ENCODE data around the gene GPRIN2.
A peak's percentile ranks its signal among the peaks of the same experiment; 100 is the strongest.
"Not testable (repeated sequence)": the region's sequence is repeated elsewhere in the genome, so short reads cannot be mapped to it uniquely, and the experiment has no call there.

Gene GPRIN2

DNA sequence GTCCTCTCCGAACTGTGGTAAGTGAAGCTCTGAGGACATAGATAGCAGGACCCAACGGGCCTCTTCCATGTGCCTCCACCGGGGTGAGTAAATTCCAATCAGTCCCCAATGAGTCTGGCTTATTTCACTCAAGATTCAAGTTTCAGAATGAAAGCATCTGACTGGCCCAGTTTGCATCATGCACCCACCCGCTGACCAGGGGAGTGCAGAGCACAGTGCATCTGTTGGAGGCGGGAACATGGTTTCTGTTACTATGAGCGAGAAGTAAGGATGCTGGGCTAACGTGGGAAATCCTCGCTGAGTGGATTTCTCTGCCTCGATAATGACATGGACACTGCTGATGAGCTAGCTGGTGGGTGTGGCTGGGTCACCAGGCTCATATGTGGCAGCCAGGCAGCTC lies 10.7 kb upstream of the GPRIN2 start:
- not testable (repeated sequence) for DNase-seq (ENCODE audit: low read depth)

DNA sequence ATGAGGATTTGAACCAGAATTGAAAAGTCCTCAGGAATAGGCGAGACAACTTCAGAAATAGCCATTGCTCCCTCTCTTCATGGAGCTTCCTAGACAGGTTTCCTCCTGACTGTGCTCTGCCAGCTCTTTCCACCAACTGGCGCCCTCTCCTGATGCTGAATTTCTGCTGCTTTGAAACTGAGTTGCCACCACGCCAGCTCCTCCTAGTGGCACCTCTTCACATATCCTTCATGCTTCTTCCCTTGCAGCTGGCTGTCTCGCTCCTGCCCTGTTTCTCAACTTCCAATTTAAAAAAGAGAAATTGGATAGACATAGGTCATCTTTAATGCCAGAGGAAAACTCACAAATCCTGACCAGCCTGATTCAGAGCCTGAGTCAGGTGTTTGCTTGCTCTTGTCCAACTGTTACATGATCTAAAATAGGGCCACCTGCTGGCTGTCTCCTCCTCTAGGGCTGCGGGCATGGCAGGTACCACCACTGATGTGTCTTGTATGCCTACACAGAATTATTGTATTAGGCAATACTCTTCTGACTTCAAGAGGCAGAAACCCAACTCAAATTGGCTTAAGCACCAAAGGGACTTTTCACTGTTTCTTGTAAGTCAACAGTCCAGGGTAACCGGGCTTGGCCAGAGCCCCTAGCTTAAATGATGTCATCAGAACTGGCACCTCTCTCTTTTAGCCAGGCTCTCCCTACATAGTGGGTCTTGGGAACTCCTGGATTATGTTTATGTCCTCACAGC lies 9.3 kb upstream of the GPRIN2 start:
- peak; percentile 24 for DNase-seq (ENCODE audit: low read depth)

DNA sequence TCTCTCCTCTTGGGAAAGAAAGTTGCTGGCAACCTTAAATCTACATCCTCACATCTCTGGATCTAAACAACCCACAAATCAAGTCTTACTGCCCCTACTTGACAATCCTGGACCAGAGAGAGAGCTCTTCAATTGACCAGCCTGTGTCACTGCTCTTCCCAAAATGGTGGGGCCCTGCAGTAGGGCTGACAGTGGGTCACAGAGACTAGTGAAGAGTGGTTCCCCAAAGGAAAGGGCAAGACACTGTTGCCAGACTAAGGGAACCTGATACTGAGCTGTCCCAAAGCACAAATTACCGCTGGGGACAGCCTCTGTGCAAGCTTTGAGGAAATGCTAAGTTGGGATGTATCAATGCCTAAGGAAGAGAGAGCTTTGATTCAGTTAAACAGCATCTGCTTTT lies 4.5 kb upstream of the GPRIN2 start:
- DNase-seq (ENCODE audit: low read depth), result no peak

DNA sequence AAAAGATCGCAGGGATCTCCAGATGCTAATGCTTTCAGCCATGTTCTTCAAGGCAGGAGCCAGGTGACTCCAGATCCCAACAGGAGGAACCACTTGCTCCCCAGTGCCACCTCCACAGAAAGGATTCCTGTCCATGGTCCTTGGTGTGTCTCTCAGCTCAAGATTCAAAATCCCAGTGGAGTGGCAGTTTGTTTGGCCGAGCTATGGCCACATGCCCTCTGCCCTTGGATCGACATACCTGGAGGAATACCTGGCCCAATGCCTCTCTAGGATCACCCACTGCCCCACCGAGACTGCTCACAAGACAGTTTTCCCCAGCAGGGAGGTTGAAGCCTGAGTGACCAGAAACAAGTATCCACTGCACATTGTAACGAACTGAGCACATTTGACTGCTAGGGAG lies 3.9 kb upstream of the GPRIN2 start:
- no peak for DNase-seq (ENCODE audit: low read depth)

DNA sequence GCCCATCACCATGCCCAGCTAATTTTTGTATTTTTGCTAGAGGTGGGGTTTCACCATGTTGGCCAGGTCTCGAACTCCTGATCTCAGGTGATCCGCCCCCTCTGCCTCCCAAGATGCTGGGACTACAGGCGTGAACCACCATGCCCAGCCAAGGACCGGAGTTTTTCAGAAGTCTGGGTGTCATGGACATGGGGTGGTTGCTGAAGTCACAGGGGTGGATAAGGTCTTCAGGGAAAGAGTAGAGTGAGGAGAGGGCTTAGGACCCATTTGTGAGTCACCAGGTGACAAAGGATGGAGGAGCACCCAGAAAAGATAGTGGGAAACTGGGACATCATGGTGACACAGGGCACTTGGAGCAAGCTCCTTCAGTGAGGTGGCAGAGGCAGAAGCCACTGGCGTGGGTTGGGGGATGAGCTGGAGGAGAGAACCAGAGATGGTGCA lies 2.8 kb upstream of the GPRIN2 start:
- no peak for DNase-seq (ENCODE audit: low read depth)

DNA sequence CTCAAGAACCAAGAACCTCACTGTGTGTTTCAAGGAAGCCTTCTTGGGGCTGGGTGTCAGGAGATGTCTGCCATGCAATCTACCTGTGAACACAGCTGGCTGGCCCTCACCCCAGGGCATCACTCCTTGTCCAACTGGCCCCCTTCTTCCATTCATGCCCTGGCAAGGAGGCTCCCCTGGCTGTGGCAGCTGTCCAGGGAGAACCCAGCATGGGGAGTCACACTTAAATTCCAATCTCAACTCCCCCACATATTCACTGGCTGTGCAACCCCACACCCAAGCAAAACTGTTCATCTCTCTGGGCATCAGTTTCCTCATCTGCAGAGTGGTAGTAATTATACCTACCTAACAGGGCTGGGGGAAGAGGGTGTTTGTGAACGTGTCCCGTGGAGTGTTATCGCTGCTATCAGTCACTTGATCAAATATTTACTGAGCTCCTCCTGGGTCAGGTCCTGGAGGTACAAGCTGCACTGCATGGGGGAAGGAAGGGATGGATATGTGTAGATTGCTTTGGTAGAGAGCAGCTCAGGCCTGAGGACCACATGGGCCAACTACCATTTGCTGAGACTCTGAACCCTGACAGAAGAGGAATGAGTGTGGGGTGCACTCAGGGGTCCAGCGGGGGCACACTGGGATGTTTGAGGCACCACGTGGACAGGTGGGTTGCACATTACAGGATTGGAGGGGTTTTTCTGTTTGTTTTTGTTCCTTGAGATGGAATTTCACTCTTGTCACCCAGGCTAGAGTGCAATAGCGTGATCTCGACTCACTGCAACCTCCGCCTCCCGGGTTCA lies 2.1 kb upstream of the GPRIN2 start:
- no peak for DNase-seq (ENCODE audit: low read depth)

DNA sequence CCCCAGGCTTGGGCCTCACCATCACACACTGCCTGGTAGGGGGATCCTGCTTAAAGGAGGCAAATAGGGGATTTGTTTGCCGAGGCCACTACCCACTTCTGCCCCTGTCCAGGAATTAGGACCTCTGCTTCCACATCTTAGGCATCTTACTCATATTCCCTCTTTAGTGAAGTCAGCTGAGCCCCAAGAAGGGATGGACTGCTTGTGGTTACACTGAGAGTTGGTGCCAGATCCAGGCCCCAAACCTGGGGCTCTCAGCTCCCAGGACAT lies 1.6 kb upstream of the GPRIN2 start:
- no peak for DNase-seq (ENCODE audit: low read depth)

DNA sequence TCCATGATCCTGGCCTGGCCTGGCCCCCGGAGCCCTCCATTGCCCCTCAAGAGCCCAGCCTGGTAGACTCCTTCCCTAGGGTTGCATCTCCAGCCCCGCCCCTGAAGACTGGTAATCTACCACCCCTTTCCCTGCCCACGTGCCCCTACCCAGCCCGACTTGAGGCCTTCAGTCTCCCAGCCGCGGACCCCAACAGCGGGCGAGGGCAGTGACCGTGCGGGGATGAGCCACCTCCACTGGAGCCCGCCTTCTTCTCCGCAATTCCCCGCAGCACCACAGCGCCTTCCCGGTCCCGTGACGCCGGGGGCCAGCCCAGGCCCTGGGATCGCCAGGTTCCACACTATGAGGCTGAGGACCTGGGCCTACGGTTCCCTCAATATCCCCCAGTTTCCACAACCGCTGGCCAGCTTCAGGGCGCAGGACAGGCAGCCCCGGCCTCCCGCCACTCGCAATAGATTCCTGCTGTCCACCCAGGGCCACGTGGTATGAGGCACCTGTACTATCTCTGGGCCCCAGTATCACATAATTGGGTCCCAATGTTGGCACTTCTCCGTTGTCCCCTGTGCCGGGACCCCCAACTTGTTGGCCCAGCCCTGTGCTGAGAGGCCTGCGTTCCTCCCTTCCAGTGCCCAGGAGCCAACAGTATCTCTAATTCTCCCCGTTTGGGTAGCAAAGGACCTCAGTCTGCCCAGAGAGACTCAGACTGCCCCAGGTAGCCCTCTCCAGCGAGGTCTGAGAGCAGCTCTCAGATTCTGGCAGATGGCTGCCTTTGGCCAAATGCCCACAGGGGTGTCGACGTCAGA lies 1.1 kb upstream of the GPRIN2 start:
- no peak for DNase-seq (ENCODE audit: low read depth)

DNA sequence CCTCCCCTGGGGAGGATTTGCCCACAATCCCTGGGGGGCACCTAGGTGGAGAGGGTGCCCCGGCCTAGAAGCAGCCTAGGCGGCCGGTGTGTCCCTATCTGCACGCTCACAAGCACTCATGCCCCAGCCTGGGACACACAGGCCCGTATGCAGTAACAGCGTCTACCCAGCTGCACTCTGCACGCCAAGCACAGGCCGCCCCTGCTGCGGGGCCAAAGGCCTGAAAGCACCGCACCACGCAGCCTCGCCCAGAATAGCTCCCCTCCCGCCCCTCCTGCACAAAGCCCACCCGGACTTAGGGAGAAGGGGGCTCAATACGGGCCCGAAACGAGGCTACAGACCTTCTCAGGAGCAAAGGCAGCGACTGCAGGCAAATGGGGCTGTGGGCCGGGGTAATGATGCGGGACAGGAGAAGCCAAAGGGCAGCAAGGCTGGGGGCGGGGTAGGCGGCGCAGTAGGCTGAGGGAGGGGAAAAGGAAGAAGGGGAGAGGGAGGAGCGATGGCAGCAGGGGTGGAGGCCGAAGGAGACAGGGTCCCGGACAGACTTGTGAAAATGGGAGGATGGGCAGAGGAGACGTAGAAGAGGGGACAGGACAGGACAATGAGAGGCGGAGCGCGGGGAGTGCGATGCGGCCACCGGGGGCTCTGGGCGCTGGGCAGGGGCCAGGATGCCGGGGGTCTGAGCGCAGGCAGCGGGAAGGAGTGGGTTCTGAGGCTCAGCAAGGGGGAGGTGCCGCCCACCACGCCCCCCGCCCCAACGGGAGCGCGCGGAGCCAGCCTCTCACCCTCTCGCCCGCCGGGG lies 544 bp downstream of the GPRIN2 start:
- DNase-seq (ENCODE audit: low read depth), result no peak

DNA sequence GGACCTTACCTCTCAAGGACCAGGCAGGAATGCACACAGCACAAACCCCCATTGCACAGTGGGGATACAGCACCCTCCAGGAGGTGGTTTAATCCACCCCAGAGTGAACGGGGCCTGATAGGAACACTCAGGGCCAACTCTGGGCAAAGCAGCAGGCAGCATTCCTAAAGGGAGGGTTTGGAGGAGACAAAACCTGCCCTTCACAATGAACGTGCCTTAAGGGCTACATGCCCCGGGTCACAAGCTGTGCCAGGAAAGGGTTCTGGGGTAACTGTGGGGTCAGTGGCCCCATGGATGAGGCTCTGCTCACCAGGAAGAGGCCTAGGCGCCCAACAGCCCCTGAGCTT lies 1.1 kb downstream of the GPRIN2 start:
- no peak for DNase-seq (ENCODE audit: low read depth)

DNA sequence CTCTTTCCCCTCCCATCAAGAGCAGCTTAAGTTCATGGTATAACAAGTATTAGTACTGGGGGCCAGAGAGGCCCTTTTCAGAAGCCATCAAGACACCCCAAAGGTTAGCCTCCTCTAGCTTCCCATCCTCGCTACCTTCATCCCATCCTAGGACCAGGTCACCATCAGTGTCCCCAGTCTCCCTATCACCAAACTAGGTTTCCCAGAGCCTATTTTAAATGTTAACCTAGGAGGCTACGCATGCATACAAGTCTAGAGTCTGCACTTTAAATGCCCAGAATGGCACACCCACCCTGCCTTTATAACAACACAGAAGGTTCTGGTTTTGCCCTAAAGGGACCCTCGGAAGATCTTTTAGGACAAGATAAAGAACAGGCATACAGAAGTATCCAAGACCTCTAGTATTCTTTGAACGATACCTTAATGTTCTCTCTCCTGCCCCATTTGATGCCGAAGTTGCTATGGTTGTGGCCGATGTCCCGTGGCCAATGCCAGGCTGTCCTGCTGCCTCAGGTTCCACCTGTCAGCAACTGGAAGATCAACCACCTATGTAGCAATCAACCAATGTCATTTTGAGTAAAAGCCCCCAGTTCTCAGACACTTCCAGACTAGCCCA lies 2.2 kb downstream of the GPRIN2 start:
- no peak for DNase-seq (ENCODE audit: low read depth)

DNA sequence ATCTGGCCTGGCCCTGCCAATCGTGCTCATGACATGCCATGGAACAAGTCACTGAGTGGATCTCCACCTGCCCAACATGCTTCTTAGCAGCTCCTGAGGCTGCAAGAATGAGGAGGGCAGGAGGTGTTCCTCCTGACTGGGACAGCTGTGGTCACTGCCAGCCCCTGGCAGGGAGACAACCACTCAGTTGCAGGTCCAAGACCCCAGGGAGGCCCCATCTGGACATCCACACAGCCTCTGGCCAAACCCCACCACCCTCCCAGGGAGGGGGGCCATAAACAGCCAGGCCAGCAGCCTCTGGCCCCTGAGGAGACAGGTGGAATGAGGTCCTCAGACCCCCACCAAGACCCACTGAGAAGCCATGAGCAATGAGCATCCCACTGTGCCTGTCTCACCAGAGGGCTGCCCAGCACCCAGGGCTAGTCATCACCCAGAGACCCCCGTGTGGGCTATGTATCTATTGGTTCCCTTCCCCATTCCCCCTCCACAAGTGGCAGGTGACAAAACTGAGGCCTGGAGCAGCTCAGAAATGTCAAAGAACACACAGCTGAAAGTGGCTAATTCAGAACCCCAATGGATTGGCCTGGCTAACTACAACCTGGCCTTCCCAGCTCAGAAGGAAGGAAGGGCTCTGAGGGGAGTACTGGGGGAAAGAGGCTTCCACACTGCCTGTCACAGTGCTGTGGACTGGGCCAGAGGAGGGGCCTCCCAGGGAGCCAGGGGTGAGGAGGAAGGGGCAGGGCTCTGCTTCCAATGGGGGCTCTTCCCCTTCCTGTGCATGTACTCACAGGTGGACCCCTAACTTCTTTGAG lies 3.0 kb downstream of the GPRIN2 start:
- DNase-seq (ENCODE audit: low read depth), result no peak

DNA sequence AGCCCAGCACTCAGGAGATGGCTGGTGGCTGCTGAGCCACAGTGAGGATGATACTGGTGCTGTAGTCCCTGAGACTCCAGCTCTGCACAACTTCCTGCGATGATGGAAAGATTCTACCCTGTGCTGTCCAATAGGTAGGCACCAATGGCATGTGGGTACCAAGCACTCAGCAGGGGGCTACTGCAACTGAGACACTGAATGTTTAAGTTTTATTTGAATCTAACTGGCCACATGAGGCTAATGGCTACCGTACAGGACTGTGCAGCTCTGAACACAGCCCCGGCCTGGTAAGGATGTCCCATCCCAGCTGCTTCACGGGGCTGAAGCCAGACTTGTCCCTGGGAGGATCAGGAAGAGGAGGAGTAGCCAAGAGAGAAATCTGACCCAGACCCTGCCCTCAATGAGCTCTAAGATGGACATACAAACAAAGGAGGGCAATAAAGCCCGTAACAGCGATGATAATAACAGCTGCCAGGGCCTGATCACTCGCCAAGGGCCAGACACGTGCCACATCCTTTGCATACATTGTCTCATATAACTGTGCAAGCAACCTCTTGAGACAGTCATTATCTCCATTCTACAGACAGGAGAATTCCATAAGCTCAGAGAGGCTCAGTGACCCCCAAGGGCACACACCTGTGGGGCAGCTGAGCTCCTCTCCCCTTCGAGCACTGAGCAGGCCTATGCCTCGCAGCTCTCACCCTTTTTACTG lies 3.8 kb downstream of the GPRIN2 start:
- no peak for DNase-seq (ENCODE audit: low read depth)

DNA sequence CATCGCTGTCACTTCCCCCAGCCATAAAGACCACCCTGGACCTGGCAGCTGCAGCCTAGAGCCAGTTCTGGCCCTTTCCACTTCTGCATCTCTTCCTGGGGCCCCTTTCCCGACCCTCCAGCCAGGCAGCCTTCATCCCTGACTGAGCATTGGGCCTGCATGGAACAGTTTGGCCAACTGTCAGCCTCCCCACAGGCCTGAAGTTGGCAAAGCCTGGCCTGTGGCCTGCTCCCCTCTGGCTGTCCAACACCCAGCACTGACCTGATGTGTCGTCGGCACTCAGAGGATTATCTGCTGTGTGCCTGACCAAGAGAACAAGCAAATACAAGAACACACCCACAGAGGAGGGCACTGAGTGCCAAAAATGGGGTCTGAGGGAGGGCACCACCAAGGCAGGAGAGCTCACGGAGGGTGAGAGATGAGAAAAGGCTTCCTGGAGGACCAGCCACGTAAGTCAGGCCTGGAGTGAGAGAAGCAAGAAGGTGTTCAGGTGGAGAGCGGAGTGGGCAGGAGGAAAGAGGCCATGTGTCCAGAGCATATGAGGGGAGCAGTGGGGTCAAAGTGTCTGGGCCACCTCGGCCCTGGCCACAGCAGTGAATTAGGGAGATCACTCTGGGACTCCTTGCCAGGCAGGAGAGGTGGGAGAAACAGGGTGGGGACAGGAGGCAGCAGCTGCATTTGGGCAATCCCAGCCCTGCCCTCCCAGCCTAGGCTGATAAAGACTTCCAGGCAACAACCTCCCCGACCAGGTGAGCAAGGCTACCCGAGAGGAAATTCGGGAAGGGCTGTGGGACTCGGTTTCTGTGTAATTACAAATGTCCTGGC lies 4.5 kb downstream of the GPRIN2 start:
- no peak for DNase-seq (ENCODE audit: low read depth)

DNA sequence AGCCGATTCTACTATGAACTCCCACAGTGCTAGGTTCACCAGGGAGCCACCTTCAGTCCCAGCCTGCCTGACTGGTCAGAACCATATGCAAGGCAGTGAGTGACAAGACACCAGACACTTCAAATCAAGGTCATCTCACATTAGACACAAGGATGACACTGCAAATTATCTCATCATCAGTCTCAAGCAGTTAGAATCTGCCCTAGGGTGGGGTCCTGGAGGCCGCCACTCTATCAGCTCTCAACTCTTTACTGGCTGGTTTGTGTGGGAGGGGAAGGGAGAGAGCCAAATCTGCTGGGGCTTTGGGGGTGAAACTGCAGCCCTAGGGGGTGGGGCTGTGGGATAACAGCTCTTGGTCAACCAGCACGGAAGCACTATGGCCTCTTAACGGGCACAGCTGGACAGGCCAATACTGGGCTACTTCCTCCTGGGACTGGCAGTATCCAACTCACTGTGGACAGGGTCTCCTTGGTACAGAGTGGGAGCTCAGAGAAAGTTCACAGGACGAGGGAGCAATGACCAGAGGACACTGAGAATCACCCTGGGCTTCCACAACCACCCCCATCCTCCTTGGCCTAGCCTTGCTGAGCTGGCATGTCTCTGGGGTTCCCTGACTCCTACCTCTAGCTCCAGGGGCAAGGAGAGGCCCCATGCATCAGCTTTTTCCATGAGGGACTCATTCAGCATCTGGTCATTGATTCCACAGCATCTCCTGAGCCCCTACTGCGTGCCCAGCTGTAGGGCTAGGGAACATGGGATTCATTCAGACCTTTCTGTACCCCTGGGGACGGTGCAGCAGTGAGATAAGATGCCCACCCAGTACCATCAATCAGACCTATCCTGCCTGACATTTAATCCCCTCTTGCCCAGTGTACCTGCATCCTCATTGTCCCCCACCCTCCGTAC lies 5.4 kb downstream of the GPRIN2 start:
- no peak for DNase-seq (ENCODE audit: low read depth)

DNA sequence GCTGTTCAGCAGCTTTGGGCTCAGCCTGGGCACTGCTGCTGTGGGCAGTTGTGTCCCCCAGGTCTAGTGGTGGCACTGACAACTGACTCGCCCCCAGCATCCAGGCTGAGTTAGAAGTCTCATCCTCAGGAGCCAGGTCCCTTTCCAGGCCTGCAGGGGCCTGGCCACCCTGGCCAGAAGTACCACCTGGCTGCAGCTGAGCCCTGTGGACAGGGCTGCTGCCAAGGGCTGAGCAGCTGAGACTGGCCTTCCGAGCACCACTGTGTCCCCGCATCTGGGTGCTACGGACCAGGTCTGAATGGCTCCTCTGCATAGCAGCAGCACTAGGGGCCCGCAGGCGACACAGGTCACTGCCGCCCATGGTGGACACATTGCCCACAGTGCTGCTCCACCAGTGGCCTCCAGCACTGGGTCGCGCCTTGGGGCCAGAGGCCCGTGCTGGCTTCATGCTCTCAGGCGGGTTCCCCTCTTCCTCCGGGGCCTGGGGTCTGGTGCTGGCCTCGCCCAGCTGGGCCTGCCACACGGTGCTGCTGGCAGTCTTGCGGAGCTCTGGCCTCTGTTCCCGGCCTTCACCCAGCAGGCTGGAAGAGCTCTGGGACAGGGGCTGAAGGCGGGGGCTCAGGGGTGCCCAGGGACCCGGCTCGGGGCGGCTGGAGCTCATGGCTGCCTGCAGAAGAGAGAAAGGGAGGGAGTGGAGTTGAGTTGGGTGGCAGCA lies 6.2 kb downstream of the GPRIN2 start:
- no peak for DNase-seq (ENCODE audit: low read depth)

DNA sequence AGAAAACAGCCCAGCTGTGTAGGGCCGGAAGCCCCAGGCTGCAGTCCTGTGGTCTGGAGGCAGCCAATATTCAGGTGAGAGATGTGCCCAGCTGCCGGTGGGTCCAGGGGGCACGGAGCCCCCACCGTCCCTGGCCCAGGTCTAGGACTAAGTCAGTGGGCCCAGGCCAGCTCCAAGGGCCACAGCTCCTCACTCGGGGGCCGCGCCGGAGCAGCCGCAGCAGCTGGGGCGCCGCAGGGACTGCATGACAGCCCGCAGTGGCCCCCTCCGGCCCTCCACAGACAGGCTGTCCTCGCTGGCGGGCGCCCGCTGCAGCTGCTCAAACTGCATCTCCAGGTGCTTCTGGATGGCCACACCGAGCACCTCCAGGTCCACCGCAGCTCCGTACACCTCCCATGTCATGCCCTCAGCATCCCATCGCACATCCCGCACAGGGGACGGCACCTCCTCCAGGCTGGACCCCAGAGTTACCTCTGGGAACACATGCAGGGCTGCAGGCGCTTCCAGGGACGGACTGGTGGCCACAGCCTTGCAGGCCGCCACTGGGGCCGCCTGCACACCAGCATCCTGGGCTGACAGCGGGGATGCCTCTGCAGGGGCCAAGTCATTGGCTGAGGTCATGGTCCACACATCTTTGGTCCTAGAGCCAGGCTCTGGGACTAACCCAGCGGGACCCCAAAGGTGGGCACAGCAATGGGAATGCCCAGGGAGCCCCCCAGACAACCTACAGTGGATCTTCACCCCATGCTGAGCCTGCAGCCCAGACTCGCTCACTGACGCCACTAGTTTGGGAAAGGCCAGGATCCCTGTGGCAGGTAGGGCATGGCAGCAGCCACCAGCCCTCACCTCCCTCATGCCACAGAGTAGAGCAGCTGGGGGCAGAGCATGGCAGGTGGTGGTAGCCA lies 7.0 kb downstream of the GPRIN2 start:
- no peak for DNase-seq (ENCODE audit: low read depth)
